ENCODE data around the gene FYN.
"Not testable (repeated sequence)": the region's sequence is repeated elsewhere in the genome, so short reads cannot be mapped to it uniquely, and the experiment has no call there.

FYN gene

GRCh38 chr6:111792914-111793700, 80.1 kb downstream of the FYN start:
- no peak for DNase-seq (ENCODE audit: low spot score)
- FAIRE-seq = no peak

GRCh38 chr6:111792241-111792640, 81.0 kb downstream of the FYN start:
- DNase-seq (ENCODE audit: low spot score) = no peak
- FAIRE-seq = no peak

- FAIRE-seq = no peak
- DNase-seq (ENCODE audit: low spot score) = no peak
Measured at GRCh38 chr6:111791415-111791814, 81.8 kb downstream of the FYN start.

- DNase-seq (ENCODE audit: low spot score) = no peak
- no peak for FAIRE-seq
Measured at GRCh38 chr6:111789598-111789997, 83.7 kb downstream of the FYN start.

GRCh38 chr6:111788379-111789276, 84.6 kb downstream of the FYN start:
- FAIRE-seq (no peak), DNase-seq (ENCODE audit: low spot score) (no peak)

- DNase-seq (ENCODE audit: low spot score); FAIRE-seq: not testable (repeated sequence)
Measured at GRCh38 chr6:111786151-111786550, 87.1 kb downstream of the FYN start.

- DNase-seq (ENCODE audit: low spot score) (no peak), FAIRE-seq (no peak)
Measured at GRCh38 chr6:111784433-111784832, 88.8 kb downstream of the FYN start.

- FAIRE-seq = no peak
- DNase-seq (ENCODE audit: low spot score) = no peak
Measured at GRCh38 chr6:111782887-111783466, 90.3 kb downstream of the FYN start.

- FAIRE-seq (no peak), DNase-seq (ENCODE audit: low spot score) (no peak)
Measured at GRCh38 chr6:111782192-111782809, 91.0 kb downstream of the FYN start.

GRCh38 chr6:111781041-111781708, 92.1 kb downstream of the FYN start:
- no peak for FAIRE-seq
- DNase-seq (ENCODE audit: low spot score) = no peak

GRCh38 chr6:111780393-111780792, 92.9 kb downstream of the FYN start:
- DNase-seq (ENCODE audit: low spot score) = no peak
- no peak for FAIRE-seq

GRCh38 chr6:111779660-111780059, 93.6 kb downstream of the FYN start:
- no peak for DNase-seq (ENCODE audit: low spot score)
- no peak for FAIRE-seq

- FAIRE-seq (no peak), DNase-seq (ENCODE audit: low spot score) (no peak)
Measured at GRCh38 chr6:111779031-111779430, 94.2 kb downstream of the FYN start.

GRCh38 chr6:111777357-111777756, 95.9 kb downstream of the FYN start:
- no peak for DNase-seq (ENCODE audit: low spot score)
- no peak for FAIRE-seq

- no peak for FAIRE-seq
- no peak for DNase-seq (ENCODE audit: low spot score)
Measured at GRCh38 chr6:111776236-111777221, 96.7 kb downstream of the FYN start.

GRCh38 chr6:111775145-111775922, 97.9 kb downstream of the FYN start:
- FAIRE-seq = no peak
- DNase-seq (ENCODE audit: low spot score) = no peak

GRCh38 chr6:111774346-111774703, 98.9 kb downstream of the FYN start:
- FAIRE-seq = no peak
- DNase-seq (ENCODE audit: low spot score) = no peak

- DNase-seq (ENCODE audit: low spot score) = no peak
- no peak for FAIRE-seq
Measured at GRCh38 chr6:111773501-111774345, 99.5 kb downstream of the FYN start.

Measured in urothelium cell line (cell line).